Lower lobe of right lung (tissue), 2 donors: Measurements from ENCODE around the gene DNMT1. TPM values are rescaled to one million over a fixed set of nuclear protein-coding genes. Genes with fewer than 3 reads are reported as not detected.

Source experiments
- ATAC-seq, 2 donors: fragments of 200-7000 bp; cut with Tn5 transposase; one replicate each; pipeline ENCODE4 v1.9.1; 2020 to 2022; ENCODE audit warnings: mild to moderate bottlenecking in 2 of 2, moderate library complexity in 2 of 2
- DNase-seq: peaks from one replicate; pipeline ENCODE4 v3.0.0-alpha.2; 2020
- H3K27ac ChIP-seq: fragments of 200-600 bp; one replicate; pipeline ENCODE4 v1.8.0; 2022
- H3K27me3 ChIP-seq: fragments of 200-600 bp; one replicate; pipeline ENCODE4 v1.8.0; 2022; ENCODE audit warnings: low read depth
- H3K36me3 ChIP-seq: fragments of 200-600 bp; one replicate; pipeline ENCODE4 v1.8.0; 2022; ENCODE audit warnings: mild to moderate bottlenecking
- H3K4me1 ChIP-seq: fragments of 200-600 bp; one replicate; pipeline ENCODE4 v1.8.0; 2022
- H3K4me3 ChIP-seq: fragments of 200-600 bp; one replicate; pipeline ENCODE4 v1.8.0; 2022; ENCODE audit warnings: mild to moderate bottlenecking
- H3K9me3 ChIP-seq: fragments of 200-600 bp; one replicate; pipeline ENCODE4 v1.8.0; 2022
- intact Hi-C: fragments of 100-400 bp; cut with DNase I; formaldehyde crosslinking; loops from one replicate; pipeline ENCODE4 v1.11.0; 2022
- total RNA-seq: library from RNA; stranded (reverse); fragmentation: NEBNext Ultra II Directional; extraction: Animal tissue kit (Norgen Biotek cat#: 25700); gene quantifications from one replicate; pipeline ENCODE4 v1.2.1, GENCODE V29; 2021
- TF ChIP-seq, protein P1 (sequence below): fragments of 200-600 bp; IDR thresholded peaks from one replicate; pipeline ENCODE4 v1.8.0; 2022; ENCODE audit warnings: antibody characterized with exemption, mild to moderate bottlenecking
- donor health status: DM: no; HTN: yes; CAD: no; lungs with severe emphysema.

DNMT1 gene
- total RNA-seq, 1 donor from 2014 or later: 65.5 TPM

DNA sequence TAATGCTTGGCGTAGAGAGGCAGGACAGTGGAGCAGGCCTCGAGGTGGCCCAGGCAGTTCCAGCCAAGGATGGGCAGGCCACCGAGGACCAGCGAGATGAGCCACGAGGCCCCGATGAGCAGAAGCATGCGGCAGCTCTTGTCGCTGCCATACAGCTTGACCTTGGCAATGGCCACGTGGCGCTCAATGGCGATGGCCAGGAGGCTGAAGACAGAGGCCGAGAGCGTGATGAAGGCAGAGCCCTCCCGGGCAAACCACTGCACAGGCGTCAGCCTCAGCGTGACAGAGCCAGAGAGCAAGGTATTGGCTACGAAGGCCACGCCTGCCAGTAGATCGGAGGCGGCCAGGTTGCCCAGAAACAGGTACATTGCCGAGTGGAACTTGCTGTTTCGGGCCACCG lies 29.6 kb upstream of the DNMT1 start:
- DNase-seq: no peak
- TF ChIP-seq, protein P1, sequence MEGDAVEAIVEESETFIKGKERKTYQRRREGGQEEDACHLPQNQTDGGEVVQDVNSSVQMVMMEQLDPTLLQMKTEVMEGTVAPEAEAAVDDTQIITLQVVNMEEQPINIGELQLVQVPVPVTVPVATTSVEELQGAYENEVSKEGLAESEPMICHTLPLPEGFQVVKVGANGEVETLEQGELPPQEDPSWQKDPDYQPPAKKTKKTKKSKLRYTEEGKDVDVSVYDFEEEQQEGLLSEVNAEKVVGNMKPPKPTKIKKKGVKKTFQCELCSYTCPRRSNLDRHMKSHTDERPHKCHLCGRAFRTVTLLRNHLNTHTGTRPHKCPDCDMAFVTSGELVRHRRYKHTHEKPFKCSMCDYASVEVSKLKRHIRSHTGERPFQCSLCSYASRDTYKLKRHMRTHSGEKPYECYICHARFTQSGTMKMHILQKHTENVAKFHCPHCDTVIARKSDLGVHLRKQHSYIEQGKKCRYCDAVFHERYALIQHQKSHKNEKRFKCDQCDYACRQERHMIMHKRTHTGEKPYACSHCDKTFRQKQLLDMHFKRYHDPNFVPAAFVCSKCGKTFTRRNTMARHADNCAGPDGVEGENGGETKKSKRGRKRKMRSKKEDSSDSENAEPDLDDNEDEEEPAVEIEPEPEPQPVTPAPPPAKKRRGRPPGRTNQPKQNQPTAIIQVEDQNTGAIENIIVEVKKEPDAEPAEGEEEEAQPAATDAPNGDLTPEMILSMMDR: no peak
- H3K4me1 ChIP-seq: peaks cover 20% of the 10 kb centered on the region
- H3K36me3 ChIP-seq: peaks cover 14% of the 10 kb centered on the region
- no peaks in the 10 kb centered on the region for H3K9me3 ChIP-seq
- no peak overlapping the region for H3K4me3 ChIP-seq
- H3K27me3 ChIP-seq: no peaks in the 10 kb centered on the region
- H3K27ac ChIP-seq: no peak overlapping the region
- ATAC-seq: no peak
- intact Hi-C loops: no loop called here

DNA sequence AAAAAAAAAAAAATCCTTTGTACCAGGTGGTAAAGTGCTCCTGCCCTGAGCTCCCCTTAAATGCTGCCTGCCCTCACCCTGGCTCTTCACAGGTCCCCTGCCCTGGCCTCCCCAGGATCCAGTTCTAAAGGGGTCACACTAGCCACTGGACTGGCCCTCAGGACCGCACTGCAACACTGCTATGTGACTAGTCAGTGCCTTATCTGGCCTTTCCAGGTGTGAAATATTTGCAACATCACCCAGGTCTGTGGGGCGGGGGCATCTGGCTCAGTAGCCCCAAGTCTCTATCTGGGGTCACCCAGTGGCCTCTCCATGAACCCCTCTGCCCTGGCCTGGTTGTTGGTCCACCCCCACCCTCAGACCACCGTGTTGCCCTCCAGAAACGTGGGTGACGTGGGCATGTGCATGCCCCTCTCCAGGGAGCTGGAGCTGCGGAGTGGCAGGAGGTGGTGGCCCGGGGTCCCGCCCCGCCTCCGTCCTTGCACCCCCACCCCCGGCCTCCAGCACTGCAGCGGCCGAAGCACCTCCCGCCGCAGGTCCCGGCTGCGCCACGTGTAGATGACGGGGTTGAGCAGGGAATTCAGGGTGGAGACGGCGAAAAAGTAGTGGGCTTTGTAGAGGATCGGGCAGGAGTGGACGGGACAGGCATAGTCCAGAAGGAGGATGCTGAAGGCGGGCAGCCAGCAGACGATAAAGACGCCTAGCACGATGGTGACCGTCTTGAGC lies 28.9 kb upstream of the DNMT1 start:
- Histone ChIP-seq H3K36me3 (peaks cover 14% of the 10 kb centered on the region), H3K9me3 (no peaks in the 10 kb centered on the region), H3K4me3 (no peak overlapping the region), H3K27me3 (no peaks in the 10 kb centered on the region), H3K27ac (no peak overlapping the region), H3K4me1 (peaks cover 13% of the 10 kb centered on the region)
- intact Hi-C loops: no loop called here
- TF ChIP-seq, protein P1: no peak
- ATAC-seq: no peak
- no peak for DNase-seq

DNA sequence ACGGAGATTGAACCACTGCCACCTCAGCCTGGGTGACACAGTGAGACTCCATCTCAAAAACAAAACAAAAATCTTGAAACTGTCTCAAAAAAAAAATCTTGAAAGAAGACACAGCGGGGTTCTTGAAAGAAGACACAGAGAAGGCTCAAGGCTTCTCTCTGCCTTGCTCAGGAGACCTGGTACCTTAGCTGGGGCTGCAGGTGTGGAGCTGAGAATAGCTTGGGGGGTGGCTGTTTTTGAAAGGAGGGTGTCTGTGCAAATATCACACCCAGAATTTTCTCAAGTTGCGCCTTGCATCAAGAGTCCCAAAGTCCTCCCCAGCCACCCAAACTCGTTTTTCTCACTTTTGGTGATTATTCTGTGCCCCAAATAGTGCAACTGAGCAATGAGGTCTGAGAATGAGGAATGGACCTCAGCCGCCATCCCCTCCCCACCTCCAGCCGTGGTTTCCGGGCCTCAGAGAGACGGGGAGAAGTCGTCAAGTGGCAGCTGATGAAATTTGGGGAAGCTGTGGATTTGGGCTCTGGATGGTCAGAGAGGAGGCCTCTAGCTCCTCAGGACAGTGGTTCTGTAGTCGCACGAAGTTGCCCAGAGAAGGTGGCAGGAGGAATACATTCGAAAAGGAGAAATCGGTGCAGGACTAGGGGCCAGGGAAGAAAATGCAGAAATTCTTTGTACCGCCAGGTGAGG lies 27.6 kb upstream of the DNMT1 start:
- DNase-seq (no peak), ATAC-seq (no peak)
- H3K36me3 ChIP-seq: peaks cover 14% of the 10 kb centered on the region
- H3K9me3 ChIP-seq: no peaks in the 10 kb centered on the region
- intact Hi-C loops: no loop called here
- H3K4me1 ChIP-seq: peaks cover 3% of the 10 kb centered on the region
- TF ChIP-seq, protein P1: no peak
- H3K27me3 ChIP-seq: no peaks in the 10 kb centered on the region
- no peak overlapping the region for H3K4me3 ChIP-seq
- H3K27ac ChIP-seq: no peak overlapping the region

DNA sequence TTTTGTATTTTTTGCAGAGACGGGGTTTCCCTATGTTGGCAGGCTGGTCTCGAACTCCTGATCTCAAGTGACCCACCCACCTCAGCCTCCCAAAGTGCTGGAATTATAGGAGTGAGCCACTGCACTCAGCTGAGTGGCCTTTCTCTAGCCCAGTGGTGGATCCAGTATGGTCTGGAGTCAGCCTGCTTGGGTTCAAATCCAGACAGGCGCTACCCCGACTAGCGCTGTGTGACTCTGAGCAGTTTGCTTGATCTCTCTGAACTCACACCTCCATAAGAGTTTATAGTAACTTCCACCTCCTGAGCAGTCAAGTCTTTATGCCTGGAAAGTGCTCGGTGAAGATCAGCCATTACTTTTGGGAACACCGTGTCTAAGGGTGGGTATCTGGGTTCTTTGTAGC lies 25.9 kb upstream of the DNMT1 start:
- Histone ChIP-seq H3K4me1 (no peaks in the 10 kb centered on the region), H3K27ac (no peak overlapping the region), H3K36me3 (peaks cover 14% of the 10 kb centered on the region), H3K27me3 (no peaks in the 10 kb centered on the region), H3K4me3 (no peak overlapping the region), H3K9me3 (no peaks in the 10 kb centered on the region)
- TF ChIP-seq, protein P1: no peak
- no peak for ATAC-seq
- DNase-seq: no peak
- intact Hi-C loops: no loop called here

DNA sequence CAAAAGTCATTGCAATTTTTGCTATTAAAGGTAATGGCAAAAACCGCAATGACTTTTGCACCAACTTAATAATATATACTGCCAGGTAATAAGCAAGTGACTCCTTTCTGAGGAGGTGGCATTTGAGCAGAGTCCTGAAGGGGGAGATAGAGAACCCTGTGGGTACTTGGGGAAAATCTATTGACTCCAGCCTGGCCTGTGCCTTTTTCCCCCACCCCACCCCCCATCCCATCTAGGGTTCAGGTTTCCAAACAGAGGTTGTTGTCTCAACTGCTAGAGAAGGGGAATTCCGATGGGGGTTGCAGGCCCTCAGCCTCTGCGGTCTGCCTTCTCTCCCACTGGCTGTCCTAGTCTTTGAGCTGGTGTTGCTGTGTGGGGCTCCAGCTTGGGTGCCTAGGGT lies 24.9 kb upstream of the DNMT1 start:
- Histone ChIP-seq H3K36me3 (peaks cover 14% of the 10 kb centered on the region), H3K4me1 (no peaks in the 10 kb centered on the region), H3K27me3 (no peaks in the 10 kb centered on the region), H3K4me3 (no peak overlapping the region), H3K9me3 (no peaks in the 10 kb centered on the region), H3K27ac (no peak overlapping the region)
- intact Hi-C loops: no loop called here
- TF ChIP-seq, protein P1: peak; percentile 18
- ATAC-seq: peak; percentile 56 to 65
- no peak for DNase-seq
